ENCODE measurements around the gene BMPER. TPM values are rescaled to one million over a fixed set of nuclear protein-coding genes. Genes with fewer than 3 reads are reported as not detected.

BMPER gene
- total RNA-seq, 1 donor from 2014 or later: 2.7 TPM

DNA sequence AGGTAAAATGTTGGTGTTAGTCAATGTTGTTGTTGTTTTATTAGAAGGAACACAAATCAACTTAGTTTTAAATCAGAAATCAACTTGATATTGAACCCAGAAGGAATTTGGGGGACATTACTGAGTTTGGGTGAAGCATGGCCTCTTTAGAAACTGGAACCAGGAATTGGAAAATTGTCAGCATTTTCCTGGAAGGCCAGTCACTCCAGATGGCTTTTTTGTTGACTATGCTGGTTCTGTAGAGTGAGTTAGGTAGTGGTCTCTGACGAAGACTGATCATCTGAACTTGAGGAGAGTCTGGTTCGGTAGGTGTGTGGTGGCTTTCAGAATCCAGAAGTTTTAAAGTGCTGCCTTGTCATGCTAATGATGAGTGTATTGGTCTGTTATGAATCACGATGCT, 111.5 kb downstream of the BMPER start:
- no peak for DNase-seq (ENCODE audit: extremely low read depth, low read depth, low spot score)

DNA sequence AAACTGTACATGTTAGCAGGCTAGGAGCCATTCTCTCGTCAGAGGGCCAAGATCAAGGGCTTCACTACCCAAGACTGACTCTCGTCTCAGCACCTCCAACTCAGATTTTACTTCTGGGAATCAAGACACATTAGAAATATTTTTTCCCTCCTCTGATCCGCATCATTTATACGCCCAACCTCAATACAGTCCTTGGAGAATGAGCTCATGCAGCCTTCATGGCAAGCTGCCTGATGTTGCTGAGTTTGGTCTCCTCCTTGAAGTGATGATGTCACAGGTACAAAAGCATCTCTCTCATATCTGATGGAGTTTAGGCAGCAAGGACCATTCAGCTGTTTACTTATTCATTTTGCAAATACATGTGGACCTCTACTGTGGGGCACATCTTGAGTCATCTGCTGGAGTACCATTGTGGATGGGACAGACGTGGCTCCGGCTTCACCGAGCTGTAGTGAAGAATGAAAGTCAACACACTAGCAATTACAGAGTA, 114.0 kb downstream of the BMPER start:
- DNase-seq (ENCODE audit: extremely low read depth, low read depth, low spot score): no peak

DNA sequence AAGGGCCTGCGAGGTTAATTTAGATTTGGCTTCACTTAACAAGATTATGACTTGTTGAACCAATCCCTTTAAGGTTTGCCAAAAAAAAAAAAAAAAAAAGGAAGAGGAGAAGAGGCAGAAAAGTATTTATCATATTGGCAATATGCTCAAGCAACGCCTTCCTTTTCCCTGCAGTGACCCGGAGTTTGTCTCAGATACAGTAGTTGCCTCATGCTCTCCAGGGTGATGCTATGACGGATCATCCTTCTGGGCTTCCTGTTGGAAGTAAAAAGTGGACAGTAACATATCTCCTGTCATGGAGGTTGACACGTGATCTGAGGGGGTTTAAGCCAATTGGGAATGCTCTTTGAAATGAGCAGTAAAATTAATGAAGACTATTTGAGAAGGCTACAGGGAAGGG, 117.3 kb downstream of the BMPER start:
- DNase-seq (ENCODE audit: extremely low read depth, low read depth, low spot score): no peak

DNA sequence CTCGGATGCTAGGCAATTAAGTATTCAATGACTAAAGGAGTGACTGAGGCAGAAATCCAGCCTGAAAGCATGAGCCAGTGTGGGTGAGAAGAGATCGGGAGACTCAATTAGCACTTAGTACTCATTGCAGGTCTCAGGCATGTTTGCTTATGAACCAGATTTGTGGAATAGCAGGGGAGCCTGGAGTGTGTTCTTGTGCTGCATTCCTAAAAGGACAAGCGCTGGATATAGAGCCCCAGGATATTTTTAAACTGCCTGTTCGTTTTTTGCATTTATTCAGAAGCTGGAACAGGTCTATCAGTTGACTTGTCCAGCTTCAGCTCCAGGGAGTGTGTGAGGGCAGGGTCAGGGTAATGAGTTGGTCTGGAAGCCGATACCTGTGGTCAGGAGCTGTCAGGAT, 120.3 kb downstream of the BMPER start:
- no peak for DNase-seq (ENCODE audit: extremely low read depth, low read depth, low spot score)

DNA sequence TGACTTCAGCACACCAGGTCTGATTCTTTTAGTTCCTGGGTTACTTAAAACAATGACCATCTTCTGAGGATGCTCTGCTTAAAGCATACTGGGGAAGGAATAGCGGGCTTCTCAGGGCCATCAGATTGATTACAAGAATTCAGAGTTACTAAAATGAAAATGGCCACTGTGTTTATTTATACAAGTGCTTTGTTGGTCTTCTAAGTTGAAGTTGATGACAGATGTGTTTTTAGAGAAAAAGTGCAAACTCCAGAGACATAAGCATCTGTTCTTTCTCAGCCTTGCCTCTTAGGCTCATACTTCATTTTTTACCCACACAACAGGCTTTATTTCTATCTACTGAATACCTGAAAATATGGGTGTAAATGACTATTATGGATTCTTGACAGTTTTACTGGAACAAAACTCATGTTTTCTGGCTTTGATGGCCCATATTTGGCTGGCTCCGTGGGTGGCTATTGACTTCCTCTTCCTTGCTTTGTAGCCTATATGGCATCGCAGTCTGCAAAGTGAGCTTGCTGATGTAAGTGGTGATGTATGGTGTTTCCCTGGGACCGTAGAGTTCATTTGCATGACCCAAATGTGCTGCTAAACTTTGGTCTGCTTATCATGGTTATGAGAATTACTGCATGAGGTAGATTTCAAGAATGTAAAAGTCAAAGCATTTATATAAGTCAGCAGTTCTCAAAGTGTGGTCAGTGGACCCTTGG, 121.3 kb downstream of the BMPER start:
- no peak for DNase-seq (ENCODE audit: extremely low read depth, low read depth, low spot score)

DNA sequence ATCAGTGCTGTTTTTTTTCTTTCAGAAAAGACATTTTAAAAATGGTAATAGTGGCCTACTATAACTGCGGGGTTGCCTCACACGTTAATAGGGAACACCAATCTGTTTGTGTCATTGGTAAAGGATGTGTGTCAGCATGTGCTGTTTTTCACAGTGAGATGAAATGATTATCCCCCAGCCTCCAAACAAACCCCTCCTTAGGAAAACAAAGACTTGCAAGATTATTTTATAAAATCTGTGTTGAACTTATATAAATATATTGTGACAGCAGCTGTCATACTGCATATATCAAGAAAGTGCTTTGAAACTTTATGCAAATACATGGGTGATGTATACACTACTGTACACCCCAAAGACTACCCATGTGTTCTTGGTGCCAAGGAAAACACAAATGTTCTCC, 125.8 kb downstream of the BMPER start:
- no peak for DNase-seq (ENCODE audit: extremely low read depth, low read depth, low spot score)

DNA sequence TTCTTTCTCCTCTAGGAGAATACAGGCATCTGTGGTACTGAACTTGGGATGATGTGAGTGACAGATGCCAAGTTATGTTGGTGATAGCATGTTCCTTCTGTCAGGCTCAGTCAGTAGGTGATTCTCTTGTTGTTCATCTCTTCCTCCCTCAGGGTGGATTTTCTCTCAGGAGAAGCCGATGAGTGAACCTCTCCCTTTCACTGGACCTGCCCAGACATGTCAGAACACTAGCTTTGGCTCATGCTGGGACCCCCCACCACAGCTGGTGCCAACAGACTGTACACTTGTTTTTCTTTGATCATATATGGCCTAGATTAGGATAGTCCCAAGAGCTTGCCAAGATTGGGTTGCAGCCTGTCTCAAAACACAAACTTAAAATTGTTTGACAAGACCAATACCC, 129.4 kb downstream of the BMPER start:
- no peak for DNase-seq (ENCODE audit: extremely low read depth, low read depth, low spot score)

DNA sequence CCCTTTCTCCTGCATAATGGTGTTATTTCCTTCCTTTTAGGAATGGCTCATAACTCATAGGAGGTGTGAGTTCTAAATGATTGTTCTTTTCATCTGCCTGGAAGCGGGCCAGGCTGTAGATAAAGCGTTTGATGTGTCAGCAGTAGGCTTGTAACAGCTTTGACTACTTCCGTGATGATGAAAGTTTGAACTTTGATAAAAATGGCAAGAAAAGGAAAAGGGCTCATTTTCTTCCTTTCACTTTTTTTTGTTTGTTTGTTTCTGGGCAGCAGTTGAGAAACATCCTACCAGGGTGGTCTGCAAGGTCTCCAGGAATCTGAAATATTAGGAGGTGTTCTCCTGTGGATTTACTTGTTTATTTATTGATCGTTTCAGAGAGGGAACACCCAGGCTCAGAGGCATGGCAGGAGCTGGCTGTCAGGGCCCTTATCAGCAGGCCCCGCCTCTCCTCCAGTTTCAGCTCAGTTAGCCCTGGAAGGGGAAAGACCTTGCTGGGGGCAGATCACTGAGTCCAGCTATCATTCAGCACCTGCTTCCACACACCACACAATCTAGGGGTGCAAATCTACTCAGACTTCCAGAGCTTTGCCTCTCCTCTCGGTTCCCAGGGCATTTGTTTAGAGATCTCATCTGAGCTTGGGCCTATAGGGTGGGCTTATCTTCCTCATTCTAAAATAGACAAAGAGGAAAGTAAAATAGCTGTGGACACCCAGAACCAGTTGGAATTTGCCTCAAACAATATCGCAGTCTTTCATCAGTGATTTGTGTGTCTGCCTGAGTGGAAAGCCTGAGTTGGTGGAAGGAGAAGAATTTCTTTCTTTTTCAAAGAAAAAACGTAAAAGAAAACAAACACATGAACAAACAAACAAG, 130.9 kb downstream of the BMPER start:
- DNase-seq (ENCODE audit: extremely low read depth, low read depth, low spot score): peak; percentile 80

DNA sequence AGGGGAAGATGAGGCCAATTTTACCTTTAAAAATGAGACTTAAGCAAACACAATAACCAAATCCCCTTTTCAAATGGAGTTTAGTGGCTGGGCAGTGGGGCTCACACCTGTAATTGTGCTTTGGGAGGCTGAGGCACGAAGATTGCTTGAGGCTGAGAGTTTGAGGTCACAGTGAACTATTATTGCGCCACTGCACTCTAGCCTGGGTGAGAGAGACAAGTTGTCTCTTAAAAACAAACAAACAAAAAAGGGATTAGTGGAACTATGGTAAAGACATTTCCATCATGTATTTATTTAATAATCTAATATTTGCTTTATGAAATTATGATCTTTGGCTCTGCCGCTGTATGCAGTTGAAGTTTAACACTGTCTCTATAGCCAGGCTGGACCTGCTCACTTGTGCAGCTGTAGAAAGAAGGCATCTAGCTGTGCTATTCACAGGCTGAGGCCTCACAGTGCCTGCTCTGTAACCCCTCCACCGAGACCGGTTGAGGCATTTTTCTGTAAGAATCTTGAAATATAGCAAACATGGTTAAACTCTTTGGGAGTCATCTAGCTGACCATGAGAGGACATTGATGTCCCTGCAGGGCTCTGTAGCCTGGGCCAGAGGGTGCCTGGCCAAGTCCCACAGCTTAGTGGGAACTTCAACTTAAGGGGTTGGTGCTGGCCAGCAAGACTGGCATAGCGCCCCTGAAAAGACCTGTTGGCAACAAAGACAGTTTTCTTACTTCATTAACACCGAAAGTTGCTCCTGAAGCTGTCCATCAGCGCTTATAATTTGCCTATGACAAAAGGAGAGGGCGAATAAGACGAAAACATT, 131.8 kb downstream of the BMPER start:
- no peak for DNase-seq (ENCODE audit: extremely low read depth, low read depth, low spot score)

DNA sequence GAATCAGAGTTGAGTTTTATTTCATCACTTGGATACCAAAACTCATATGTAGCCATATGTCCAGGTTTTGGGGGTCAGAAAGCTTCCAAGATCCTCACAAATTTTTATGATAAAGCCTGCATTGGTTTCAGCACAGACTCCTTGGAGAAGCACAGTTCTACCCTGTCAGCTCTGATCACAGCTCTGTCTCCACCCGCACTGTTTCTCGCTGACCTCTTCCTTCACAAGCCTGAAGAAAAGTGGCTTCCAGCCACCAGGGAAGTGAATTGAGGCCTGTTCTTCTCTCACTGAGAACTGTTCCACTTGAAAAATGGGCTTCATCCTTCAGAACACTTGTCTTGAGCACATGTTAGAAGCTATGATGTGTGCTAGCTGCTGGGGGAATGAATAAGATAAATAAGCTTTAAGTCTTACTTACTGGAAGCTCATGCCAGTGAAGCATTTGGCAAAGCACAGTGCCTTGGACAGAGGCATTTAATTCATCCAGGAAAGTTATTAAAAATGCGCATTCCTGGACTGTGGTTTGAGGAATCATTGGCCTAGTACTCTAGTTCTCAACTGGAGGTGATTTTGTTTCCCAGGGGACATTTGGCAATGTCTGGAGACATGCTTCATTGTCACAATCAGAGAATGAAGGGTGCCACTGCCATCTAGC, 133.6 kb downstream of the BMPER start:
- DNase-seq (ENCODE audit: extremely low read depth, low read depth, low spot score): no peak

DNA sequence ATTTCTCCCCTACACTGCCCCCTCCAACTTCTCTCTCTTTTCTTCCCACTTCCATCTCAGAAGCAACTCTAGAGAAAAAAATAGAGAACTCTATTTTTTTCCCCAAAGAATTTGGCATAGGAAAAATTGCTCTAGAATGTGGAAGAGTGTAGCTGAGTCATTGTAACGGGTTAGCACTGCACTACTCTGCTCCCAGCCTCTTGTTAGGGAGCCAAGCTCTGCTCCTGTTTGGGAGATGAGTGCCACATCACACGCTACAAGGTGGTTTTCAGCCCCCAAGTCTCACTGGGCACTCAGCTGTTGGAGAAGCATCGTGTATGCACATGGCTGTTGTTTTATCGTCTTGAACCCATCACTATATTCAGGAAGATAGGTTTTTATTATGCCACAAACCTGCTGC, 136.4 kb downstream of the BMPER start:
- no peak for DNase-seq (ENCODE audit: extremely low read depth, low read depth, low spot score)

DNA sequence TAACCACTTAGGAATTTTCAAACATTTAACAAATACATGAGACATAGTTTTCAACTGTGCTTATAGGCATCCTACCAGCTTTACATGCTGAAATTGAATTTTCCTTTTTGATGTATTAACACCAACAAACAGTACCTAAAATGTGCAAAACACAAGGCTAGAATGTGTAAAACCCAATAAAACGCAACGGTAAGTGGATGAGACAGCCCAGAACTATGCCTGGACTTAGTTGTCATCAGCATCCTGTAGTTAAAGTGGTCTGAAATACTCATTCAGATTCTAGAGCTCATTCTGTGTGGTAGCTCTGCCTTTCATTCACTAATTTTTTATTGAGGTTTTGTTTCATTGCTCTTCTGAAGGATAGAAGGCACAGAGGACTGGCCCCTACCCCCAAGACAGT, 137.1 kb downstream of the BMPER start:
- DNase-seq (ENCODE audit: extremely low read depth, low read depth, low spot score): no peak

DNA sequence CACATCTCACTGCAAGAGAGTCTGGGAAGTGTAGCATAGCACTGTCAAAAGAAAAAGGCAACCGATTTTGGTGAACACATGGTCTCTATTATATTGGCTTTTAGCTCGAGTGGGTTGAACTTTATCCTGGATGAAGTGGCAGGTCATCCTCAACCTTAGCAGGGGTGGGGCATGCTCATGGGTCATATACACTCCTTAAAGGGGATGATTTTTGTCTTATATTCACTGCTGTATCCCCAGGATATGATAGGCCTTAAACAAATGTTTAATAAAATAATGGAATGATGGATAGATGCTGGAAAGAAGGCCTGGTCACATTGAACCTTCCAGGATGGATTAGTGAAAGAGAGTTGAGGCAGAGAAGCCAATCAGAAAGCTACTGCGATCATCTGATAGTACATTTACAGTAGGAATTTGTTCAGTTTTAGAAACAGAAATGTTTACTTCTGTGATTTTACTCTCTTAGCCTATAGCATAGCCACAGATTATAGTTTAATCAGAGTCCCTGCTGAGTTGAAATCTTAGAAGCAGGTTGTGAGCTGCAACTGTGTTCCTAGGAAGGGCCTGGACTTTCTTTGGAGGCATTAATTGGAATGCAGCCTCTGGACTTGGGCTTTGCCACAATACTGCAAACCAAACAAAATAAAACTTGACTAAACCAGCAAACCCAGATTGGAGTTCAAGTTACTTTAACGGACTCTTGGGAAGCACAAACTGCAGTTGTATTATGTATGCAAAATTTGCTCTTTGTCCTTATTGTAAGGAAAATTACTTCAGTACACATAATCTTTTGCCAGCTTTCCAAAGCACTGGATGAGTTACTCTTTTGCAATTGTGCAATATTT, 138.3 kb downstream of the BMPER start:
- DNase-seq (ENCODE audit: extremely low read depth, low read depth, low spot score): no peak

DNA sequence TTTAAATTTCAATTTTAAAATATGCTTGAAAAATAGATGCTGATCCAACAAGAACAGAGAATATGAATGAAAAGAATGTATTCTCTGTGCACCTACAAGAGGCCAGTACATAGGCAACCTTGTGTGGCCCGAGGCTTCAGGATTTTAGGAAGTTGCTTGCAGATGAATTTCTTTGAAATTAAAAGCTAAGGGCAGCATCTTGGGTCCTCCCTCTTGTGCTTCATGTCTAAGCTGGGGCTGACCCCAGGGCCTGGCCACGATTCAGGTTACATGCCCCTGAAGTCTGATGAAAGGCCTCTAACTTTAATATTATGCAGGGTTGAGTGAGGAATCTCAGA, 138.9 kb downstream of the BMPER start:
- DNase-seq (ENCODE audit: extremely low read depth, low read depth, low spot score): no peak

DNA sequence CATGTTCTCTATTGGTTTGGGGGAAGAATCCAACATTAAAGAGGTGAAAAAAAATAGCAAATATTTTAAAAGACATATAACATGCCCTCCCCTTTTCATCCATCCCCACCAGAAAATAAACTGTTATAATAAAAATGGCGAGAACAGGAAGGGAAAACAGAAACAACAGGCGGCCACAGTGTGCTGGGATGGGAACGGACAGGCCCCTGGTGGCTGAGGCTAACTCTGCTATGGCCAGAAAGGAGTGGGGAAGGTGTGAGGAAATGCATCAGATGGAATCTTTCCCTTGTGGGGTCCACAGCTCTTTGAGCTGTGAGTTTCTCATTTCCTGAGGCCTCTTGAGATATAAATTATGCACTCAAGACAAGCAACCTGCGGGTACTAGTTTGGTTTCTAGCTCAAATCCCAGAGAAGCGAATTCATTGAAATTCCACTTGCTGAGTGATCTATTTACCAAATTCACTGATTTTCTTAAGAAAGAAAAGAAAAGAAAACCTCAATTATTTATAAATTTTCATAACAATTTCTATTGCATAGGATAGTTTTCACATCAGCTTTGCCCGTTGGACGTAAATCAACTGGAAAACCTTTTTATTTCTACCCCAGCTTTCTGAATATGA, 139.5 kb downstream of the BMPER start:
- DNase-seq (ENCODE audit: extremely low read depth, low read depth, low spot score): no peak

DNA sequence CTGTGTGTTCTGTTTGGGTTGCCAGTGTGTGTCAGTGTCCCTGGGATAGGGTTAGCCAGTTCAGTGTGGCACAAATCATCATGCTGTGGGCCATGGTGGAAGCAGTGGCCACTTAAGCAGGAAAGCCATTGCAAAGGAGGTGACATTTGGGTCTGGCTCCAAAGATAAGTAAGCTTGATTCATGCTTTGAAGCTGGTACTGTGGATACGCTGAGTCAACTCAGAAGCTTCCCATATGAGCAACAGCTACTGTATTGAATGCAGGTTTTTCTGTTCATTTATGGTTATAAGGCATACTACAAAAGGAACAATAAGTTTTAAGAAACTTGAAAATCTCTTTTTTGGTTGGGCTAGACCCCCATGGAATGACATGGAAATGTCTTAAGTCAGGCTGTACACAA, 143.1 kb downstream of the BMPER start:
- no peak for DNase-seq (ENCODE audit: extremely low read depth, low read depth, low spot score)

DNA sequence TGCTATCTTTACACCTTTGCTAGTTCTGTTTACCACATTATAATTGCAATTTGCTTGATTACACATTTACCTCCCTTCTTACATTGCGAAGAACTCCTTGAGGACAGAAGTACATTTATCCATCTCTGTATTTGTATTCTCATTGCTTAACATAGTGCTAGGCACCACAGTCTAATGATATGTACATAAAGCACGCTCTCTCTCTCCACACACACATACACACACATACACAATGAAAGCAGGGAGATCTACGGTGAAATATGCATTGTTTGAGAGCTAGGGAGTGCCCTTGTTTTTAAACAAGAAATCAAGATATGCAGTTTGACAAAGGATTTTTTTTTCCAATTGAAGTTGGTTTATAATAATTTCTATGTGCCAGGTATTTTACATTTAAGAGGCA, 148.7 kb downstream of the BMPER start:
- no peak for DNase-seq (ENCODE audit: extremely low read depth, low read depth, low spot score)

DNA sequence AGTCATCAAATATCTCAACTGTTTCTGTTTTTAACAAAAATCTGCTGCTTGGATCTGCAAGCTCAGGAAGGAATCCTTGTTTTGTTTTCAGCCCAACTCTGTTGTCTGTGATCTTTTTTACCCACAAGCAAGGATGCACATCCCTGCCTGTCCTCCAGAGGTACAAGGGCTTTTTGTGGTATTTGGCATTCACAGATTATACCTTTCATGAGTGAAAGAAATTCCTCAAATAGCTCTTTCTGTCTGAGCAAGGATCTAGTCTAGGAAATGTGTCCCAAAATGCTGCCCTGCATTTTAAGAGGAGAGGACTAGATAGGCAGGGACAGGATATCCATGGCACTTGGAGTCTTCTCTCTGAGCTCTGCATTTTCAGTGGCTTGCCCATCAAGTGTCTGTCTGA, 151.8 kb downstream of the BMPER start:
- no peak for DNase-seq (ENCODE audit: extremely low read depth, low read depth, low spot score)

DNA sequence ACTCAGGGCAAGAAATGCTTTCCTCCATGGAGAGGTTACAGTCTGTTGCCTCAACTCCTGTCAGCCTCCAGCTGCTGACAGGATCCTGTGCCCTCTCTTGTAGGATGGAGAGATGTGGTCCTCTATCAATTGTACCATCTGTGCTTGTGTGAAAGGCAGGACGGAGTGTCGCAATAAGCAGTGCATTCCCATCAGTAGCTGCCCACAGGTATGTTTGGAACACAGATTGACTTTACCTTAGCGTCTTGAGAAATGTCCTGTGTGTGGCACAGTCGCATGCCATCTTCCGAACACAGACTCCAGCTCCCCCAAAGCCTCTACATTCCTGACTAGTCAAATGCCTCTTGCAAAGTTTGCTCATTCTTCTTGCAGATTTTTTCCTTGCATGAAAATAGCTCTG, 152.6 kb downstream of the BMPER start:
- no peak for DNase-seq (ENCODE audit: extremely low read depth, low read depth, low spot score)

DNA sequence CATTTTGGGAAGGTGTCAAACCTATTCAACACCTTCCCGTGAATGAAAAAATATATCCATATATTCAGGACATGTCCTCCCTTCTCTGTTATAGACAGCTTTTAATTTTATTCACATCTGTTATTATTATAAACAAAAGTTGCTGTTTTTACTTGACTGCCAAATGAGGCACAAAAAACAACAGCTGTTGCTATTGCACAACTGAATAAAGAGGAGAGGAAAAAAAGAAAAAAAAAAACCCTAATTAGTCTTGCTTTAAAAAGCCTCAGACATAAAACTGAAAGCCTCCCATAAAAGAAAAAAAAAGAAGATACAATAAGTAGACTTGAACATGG, 153.4 kb downstream of the BMPER start:
- no peak for DNase-seq (ENCODE audit: extremely low read depth, low read depth, low spot score)

All from glomerular endothelial cell (primary cell).